GM21825 (cell line): ENCODE results near the gene POTEJ.
"Not testable (repeated sequence)": the region's sequence is repeated elsewhere in the genome, so short reads cannot be mapped to it uniquely, and the experiment has no call there.

Source experiments
- ATAC-seq: cut with Tn5 transposase; IDR thresholded peaks from one replicate; pipeline ENCODE4 v1.9.1; 2021; ENCODE audit warnings: mild to moderate bottlenecking, moderate library complexity; ENCODE audit not compliant: unreplicated experiment

Gene POTEJ

DNA sequence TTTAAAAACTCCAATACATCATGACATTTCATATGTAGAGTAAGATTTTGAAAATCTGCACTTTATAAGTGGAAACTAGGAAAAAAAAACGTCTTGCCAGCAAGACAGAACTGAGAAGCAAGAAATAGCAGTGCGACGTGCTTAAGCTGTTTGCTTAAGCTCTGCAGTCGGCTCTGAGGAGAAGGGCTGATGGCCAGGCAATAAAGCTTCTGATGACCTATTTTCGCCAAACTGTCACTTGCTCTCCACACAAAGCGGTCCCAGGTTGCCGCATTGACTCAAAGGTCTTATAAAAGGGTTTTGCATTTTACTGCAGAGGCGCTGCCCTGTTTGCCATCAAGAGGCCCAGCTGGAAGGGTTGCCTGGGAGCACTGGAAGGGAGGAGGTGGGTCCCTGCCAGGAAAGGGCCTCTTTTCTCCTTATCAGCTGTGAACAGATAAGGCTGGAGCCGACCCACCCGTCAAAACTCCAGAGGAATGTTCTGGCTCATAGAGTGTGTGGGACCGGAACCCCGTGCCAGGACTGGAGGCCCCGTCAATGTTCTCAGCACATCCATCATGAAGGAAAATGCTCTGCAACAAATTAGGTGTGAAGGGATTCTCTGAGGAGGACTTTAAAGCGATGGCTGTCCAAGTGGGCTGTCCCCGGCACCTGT, 9.5 kb upstream of the POTEJ start:
- ATAC-seq: not testable (repeated sequence)

DNA sequence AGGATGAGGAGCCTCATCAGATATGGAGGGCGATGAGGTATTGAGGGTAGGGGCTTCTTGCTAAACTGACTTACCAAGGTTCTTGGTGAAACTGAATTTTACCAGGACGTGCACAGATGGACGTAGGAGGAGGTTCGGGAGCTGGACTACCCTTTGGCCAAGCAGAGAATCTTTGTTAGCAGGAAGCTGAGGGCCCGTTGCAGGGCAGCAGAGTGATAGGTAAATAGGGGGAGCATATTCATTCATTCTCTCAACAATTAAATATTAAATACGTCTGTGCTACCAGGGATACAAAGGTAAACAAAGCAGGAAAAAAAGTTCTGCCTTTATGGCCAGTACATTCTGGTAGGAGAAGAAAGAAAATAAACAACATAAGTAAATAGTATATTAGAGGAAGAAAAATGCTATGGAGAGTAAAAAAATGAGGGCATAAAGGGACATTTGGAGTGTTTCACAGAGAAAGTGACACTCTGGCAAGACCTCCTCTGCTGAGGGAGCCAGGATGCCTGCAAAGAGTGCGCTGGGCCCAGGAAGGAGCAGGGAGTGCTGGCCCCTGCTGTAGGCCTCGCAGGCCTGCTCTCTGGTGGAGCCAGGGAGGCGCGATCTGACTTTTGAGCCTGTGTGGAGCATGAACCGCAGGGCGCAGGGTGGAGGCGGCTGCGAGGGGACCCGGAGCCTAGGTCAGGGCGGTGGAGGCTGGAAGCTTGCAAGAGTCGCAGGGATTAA, 2.8 kb upstream of the POTEJ start:
- ATAC-seq: not testable (repeated sequence)

DNA sequence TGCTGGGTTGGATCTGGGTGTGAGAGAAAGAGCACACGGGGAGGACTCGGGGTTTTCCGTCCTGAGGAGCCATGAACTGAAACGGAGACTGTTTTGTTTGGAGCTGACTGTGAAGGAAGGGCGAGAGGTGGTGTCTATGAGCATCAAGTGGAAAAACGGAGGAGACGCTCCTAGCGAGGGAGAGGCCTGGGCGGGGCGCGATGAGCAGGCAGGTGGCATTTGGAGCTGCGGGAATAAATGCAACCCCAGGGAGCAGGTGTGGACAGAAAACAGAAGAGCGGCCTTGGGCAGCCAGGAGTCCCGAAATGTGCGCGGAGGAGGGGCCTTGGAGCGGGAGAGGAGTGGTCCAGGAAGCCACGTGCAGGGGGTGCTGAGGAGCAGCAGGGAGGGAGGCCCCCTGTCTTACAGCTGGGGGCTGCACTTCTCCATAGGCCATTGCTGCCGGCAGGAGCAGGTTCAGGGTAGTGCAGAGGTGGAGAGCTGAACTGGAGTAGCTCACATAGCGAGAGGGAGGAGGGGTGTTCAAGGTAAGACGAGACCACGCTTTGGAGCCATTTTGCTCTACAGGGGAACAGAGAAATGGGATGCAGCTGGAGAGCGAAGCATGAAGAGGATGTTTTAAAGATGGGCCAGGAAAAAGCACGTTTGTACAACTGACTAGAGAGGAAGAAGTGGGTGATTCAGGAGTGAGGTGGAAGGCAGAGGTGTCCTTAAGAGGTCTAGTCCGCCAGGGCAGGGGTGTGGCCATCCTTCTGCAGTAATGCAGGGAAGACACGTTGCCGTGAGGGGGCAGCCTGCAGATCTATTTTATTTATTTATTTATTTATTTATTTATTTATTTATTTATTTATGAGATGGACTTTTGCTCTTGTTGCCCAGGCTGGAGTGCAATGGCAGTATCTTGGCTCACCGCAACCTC, 2.0 kb upstream of the POTEJ start:
- ATAC-seq: not testable (repeated sequence)

DNA sequence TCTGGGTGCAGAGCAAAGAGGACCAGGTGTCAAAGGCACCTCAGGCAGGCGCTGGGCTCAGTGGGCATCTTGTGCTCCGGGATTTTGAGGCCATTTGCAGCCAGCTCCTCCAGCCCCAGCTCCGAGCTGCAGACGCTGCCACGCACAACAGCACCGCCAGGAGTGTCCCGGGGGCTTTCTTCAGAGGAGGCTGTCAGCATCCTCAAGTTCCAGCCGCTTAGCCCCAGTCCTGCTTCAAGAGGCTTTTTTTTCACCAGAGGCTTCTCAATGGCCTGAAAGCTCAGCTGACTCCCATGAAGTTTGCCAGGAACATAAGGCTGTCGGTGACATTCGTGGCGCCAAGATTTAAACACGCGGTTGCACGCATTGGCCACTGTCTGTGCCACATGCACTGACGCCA, 754 bp upstream of the POTEJ start:
- not testable (repeated sequence) for ATAC-seq

DNA sequence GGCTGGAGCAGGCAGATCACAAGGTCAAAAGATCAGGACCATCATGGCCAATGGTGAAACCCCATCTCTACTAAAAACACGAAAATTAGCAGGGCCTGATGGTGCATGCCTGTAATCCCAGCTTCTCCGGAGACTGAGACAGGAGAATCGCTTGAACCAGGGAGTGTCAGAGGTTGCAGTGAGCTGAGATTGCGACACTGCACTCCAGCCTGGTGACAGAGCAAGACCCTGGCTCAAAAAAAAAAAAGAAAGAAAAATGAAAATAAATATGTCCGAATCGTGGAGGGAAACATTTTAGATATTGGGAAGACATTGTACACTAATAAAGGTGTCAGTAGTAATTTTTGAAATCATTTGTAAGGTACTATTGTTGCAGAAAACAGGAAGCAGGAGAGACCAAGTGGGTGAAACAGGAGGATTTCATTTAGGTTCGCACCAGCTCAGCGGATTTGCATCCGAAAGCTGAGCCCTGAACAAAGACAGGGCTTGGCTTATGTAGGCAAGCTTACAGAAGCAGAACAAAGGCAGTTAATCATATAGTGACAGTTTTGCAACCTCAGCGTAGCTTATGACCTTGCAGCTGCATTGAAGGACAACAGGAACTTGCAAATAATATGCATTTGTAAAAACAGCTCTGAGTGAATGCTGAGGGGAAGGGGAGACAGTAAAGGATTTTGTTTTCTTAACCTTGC, 17.7 kb downstream of the POTEJ start:
- not testable (repeated sequence) for ATAC-seq

DNA sequence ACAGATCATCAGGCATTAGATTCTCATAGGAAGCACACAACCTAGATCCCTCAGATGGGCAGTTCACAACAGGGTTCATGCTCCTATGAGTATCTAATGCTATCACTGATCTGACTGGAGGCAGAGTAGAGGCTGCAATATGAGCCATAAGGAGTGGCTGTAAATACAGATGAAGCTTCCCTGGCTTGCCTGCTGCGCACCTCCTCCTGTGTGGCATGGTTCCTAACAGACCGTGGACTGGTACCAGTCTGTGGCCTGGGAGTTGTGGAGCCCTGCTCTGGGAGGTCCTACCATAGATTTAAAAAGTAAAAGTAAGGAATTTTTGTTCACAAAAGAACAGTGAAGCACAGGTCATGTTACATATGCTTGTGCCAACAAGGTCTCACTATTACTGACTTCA, 27.7 kb downstream of the POTEJ start:
- ATAC-seq: not testable (repeated sequence)

DNA sequence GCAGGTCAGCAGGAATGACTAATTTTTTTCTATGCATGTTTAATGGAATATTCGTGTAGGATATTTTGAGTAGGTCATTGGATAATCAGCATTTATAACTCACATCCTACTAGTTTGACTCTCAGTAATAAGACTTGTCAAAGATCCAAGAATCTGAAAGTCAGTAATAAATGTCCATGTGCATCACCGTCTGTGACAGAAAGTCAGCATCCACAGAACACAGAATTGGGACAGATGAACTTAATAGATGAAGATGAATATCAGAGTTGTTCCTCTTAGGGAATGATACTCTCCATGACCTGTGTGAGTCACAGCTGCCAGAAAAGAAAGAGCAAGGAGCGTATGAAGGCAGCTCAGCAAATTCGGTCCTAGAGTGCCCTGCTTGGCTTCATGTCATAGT, 30.4 kb downstream of the POTEJ start:
- ATAC-seq: not testable (repeated sequence)

DNA sequence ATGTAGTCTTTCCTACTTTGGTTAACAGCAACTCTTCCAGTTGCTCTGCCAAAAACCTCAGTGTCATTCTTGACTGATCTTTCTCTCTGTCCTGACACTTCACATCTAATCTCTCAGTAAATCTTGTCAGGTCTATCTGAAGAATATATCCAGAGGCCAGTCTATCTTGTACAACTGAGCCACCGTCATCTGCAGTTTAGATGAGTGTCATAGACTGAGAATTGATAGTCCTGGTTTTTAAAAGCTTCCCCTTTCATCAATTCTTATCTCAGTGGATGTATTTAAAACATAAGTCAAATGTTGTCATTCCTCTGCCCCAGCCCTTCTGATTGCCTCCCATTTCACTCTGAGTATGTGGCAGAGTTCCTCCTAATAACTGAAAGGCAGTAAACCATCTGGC, 38.0 kb downstream of the POTEJ start:
- not testable (repeated sequence) for ATAC-seq

DNA sequence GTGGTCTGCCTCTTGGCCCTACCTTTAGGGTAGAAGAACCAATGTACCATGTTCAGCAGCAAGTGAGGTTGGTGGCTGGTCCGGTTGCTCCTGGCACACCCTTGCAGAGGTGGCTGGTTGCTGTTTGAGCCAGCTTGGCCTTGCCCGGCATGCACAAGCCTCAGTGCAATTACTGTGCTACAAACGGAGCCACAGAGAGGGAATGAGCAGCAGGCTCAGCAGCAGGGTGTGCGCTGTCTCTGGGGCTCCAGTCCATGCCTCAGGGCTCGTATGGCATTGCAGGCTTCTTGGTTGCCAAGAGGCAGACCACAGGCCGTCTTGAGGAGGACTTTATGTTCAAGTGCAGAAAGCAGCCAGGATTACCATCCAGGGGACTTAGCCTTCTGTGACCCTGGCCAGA, 53.3 kb downstream of the POTEJ start:
- ATAC-seq: not testable (repeated sequence)

DNA sequence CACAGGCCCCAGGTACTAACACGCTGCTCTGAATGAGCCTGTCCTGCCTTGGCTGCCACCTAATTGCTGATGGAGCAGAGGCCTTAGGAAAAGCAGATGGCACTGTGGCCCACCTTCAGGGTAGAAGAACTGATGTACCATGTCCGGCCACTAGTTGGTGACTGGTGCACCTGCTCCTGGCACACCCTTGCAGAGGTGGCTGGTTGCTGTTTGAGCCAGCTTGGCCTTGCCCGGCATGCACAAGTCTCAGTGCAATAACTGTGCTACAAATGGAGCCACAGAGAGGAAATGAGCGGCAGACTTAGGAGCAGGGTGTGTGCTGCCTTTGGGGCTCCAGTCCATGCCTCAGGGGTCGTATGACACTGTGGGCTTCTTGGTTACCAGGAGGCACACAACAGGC, 54.4 kb downstream of the POTEJ start:
- not testable (repeated sequence) for ATAC-seq

DNA sequence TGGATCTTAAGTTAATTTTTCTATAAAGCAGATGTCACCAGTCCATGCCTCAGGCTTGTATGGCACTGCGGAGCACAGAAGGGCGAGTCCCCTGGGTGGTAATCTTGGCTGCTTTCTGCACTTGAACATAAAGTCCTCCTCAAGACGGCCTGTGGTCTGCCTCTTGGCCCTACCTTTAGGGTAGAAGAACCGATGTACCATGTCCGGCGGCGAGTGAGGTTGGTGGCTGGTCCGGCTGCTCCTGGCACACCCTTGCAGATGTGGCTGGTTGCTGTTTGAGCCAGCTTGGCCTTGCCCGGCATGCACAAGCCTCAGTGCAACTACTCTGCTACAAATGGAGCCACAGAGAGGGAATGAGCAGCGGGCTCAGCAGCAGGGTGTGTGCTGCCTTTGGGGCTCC, 56.3 kb downstream of the POTEJ start:
- ATAC-seq: not testable (repeated sequence)

DNA sequence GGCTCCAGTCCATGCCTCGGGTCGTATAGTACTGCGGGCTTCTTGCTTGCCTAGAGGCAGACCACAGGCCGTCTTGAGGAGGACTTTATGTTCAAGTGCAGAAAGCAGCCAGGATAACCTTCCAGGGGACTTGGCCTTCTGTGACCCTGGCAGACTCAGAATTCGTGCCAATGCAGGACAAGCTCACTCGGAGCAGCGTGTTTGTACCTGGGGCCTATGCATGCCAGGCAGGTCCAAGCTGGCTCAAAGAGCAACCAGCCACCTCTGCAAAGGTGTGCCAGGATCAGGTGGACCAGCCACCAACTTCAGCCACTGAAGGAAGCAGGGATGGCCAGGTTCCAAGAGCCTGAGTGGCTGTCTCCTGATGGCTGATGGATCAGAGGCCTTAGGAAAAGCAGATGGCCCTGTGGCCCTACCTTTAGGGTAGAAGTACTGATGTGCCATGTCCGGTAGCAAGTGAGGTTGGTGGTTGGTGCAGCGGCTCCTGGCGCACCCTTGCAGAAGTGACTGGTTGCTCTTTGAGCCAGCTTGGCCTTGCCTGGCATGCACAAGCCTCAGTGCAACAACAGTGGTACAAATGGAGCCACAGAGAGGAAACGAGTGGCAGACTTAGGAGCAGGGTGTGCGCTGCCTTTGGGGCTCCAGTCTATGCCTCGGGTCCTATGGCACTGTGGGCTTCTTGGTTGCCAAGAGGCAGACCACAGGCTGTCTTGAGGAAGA, 58.9 kb downstream of the POTEJ start:
- not testable (repeated sequence) for ATAC-seq

DNA sequence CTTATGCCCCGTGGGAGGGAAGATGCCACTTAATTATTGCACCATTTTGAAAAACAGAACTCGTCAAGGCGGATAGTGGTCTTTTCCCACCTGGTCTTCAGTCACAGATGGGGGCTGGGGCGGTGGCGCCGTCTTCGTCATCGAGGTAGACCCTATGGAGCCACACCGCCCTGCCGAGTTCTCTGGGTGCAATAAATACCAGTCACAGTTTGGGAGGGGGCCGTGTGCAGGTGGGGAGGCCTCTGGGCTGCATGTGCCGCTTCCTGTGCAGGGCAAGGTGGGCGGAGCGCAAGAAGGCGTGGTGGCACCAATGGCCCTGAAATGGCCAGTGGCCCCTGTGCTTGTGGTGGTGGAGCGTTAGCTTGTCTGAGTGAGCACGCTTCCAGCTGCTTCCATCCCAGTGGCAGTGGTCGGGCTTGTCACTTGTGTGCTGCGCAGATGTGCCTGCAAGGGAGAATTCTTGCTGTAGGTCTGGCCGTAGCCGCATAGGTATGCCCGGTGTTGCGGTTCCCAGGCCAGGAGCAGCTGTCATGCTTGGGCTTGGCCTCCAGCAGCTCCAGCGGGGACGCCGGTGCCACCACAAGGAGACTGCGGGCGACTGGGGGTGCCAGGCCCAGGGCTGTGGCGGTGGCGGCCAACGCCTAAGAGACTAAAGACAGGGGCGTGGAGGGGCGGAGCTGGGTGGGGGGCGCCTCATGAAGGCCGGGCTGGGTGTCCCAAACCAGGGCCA, 81.0 kb downstream of the POTEJ start:
- not testable (repeated sequence) for ATAC-seq

DNA sequence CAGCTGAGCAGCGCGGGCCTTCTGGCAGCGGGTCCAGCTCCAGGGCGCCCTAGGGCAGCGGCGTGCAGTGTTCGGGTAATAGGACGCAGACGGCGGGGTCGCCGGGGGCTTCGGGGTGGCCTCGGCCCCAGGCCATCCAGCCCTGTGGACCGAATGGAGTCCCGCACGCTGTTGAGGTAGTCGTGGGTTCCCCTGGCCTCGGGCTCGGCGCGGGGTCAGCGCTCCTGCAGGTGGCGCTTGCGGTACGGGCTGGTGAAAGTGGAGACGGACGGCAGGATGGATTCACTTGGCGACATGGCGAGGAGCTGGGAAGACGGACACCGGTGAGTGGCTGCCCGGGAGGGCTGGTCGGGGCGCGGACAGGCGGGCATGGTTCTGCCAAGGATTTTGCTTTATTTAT, 82.2 kb downstream of the POTEJ start:
- not testable (repeated sequence) for ATAC-seq

DNA sequence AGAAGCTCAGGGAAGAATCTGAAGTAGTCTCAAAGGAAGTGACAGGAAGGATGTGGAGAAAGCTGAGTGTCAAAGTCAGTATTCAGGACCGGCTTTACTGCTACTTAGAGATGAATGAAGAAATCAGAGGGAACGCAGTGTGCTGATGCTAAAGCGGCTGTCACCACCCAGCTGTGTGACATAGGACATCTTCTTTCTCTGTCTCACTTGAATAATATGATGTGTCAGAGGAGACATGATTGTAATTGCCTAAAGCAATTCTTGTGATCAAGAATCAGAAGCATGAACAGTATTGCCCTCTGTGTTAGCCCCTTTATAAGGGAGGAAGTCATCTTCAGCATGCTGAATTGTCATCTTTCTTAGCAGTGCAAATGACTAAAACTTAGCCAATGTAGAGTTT, 92.0 kb downstream of the POTEJ start:
- ATAC-seq: not testable (repeated sequence)
